GM21515 (cell line): ENCODE data around the gene APCDD1.
"Not testable (repeated sequence)": the region's sequence is repeated elsewhere in the genome, so short reads cannot be mapped to it uniquely, and the experiment has no call there.

Source experiments
- ATAC-seq: cut with Tn5 transposase; IDR thresholded peaks from one replicate; pipeline ENCODE4 v1.9.1; 2021; ENCODE audit not compliant: unreplicated experiment

The APCDD1 gene

DNA sequence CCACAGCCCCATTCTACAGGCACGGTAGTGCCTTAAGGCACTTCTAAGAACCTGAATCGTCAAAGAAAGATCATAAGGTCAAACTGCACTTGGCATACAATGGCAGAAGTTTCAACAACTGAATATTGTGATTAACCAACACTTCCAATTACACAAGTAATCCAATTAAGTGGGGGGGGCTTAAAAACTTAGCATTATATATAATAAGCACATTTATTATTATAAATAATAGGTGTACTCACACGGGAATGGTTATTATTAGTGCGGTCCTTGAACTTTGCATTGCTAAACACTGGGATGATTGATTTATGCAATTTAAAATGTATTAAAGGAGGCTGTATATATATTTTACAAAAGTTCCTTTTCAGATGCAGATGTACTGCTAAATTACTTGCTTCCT is 7.6 kb downstream of the APCDD1 start:
- no peak for ATAC-seq

DNA sequence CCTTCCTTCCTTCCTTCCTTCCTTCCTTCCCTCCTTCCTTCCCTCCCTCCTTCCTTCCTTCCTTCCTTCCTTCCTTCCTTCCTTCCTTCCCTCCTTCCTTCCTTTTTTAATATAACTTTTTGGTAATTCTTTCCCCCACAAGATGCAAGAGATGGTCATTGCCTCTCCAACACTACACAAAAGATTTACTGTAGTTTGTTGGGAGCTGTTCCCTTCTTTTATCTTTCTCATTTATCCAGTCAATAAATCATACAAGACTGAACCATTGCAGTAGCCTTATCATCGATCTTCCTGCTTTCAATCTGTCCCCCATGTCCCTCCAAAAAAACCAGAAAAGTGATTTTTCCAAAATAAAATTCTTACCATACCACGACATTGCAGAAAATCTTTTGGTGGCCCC is 8.2 kb downstream of the APCDD1 start:
- ATAC-seq: no peak

DNA sequence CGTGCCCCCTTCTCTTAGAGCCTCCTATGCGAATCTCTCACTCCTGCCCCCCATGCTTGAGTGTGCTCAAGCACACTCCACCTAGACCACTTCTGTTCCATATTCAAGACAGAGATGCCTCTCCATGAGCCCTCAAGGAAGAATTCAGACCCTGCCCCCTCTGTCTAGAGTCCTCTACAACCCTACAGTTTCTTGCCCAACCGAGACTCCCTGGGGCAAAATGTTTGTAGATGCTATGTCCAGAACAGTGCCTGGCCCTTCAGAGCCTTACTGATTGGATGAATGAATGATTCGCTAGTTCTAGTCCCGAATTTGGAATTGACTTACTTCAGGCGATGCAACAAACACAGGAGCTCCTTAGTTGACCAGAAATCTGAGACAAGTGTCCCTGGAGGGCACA is 8.7 kb downstream of the APCDD1 start:
- no peak for ATAC-seq

- ATAC-seq: no peak
Measured at GRCh38 chr18:10463741-10464140, 9.3 kb downstream of the APCDD1 start.

GRCh38 chr18:10464161-10464648 is 9.8 kb downstream of the APCDD1 start:
- not testable (repeated sequence) for ATAC-seq

- no peak for ATAC-seq
Measured at GRCh38 chr18:10465174-10465939, 10.9 kb downstream of the APCDD1 start.

DNA sequence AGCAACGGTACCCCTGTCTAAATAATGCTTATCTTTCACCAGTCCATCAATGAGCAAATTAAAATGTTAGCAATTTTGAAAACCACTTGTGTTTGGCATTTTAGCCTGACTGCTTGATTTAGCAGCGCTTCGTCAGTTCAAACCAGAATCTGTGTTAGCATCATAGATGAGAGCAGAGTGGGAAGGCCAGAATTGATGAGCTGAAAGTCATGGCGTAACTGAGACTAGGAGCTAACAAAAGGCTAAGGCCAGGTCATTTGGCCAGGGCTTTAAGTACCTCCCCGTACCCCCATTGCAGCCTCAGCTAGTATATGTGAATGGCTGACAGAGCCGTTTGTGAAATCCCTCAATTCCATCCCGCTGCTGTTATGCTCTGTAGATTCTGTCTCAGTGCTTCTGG is 16.0 kb downstream of the APCDD1 start:
- no peak for ATAC-seq

DNA sequence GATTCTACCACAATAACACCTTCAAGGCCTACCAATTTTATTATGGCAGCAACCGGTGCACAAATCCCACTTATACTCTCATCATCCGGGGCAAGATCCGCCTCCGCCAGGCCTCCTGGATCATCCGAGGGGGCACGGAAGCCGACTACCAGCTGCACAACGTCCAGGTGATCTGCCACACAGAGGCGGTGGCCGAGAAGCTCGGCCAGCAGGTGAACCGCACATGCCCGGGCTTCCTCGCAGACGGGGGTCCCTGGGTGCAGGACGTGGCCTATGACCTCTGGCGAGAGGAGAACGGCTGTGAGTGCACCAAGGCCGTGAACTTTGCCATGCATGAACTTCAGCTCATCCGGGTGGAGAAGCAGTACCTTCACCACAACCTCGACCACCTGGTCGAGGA is 17.1 kb downstream of the APCDD1 start:
- ATAC-seq: no peak

DNA sequence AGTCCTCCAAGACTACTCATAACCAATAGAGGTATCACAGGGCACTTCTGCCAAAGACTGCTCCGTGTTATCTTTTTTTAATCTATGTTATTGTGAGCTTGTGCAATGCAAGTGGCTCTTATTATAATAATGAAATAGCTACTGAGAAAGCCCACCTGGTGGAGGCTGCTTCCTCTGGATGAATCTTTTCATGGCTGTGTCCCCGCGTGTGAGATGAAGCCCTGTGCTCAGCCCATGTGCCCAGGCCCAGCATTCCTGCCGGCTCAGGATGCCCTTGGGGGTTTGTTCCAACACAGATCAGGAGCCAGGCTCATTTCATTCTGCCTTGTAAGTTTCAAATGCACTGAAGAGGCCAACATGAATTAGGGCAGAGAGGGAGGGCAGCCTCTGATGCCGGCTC is 18.7 kb downstream of the APCDD1 start:
- no peak for ATAC-seq

DNA sequence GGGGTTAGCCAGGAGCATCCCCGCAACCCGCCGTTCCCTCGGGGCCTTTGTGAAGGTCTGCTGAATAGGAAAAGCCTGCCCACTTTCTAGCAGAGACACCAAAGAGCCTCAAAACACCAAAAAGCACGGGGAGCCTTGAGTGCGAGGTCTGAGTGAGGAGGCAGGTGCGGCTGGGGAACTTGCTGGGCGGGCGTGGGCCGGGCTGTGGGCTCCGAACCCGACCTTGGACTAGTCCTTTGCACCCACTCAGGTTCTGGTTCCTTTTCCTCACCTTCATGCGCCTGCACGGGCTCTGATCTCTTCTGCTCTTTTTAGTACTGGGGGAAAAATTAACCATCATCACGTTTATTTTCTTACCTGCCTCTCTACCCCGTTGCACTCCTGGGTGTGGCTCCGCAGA is 19.9 kb downstream of the APCDD1 start:
- ATAC-seq: no peak

DNA sequence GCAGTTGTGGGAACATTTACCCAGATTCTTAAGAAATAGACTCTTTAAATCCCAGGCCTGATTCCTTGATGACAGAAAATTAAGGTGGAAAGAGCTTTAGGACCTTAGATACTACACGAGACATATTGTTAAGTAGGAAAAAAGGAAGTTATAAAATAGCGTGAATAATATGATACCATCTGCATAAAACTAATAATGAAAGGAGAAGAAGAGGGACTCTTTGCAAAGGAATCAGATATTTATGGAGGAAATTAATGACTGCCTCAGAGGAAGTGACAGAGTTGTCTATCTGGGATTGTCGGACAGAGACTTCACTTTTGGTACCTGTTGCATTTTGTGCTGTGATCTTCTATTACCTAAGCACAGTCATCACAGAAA is 20.8 kb downstream of the APCDD1 start:
- no peak for ATAC-seq

DNA sequence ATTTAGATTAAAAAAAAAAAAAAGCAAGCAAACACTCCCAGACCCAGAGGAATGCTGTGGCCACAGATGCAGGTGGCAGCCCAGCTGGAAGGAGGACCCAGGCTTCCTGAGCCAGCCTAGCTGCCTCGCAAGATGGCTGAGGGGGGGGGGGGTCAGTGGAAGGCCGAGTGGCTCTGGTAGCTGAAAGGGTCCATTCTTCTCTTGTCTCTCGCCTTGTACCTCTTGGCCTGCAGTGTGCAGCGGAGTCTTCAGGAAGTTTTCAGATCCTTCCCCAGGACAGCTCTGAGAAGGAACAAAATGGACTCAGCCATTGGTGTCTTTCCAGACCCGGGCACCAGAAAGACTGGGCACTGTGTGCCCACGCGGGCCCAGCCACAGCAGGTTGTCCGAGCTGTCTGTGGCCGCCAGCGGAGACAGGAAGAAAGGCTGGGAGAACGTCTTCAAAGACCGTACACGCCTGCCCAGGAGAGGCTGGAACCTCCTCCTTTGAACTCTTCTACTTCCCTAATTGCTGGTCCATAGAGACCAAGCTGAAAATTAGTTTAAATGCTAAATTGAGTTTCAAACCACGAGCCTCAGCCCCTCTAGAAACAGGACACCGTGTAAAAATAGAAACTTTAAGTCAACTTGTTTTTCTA is 21.3 kb downstream of the APCDD1 start:
- no peak for ATAC-seq

DNA sequence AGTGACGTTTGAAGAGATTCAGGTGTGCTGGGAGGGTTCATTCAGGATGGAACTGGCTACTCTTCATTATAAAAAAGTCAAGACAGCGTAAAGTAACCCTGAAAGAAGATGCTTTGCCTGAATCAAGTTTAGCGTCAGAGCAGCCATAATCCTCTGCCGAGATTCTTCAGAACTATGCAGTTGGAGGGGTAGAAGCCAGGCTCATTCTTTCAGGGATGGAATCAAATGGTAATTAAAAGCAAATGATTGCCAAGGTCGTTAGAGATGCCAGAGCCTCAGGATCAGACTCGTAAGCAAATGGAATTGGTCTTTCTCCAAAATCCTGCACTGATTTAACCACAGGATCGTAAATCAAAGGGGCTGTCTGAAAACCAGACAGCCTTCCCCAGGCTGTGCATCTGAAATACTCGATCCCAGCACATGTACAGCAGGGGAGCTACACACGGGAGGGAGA is 21.9 kb downstream of the APCDD1 start:
- no peak for ATAC-seq

DNA sequence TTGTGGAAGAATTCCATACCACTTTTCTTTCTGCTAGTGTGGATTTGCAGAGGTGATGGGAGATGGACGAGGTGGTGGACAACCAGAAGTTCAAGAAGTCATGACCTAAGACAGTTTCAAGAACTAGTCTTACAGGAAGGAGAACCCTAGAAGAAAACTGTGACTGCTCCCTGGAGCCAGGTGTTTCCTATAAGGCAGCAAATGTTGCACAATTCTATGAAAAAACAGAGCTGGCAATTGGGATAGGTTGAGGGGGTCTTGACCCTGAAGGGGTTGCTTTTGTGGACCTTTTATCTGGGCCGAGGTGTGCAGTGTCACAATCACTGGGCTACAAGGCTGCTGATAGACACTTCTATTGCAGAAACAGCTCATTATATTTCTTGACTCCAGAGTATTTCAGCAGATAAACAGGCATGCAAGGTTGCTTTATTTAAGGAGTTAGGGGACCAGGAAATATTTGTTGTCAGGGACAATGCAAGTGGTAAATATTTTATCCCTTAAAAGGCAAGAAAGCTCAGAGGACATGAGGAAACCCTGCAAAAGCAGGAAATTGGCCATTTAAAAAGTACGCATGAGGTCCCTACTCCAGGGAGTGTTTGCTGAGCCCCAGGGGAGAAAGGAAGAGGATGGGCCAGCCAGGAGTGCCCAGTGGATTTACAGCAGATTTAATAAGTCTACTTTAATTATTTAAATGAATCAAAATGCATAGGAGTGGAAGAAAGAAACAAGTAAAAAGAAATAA is 22.9 kb downstream of the APCDD1 start:
- ATAC-seq: no peak

DNA sequence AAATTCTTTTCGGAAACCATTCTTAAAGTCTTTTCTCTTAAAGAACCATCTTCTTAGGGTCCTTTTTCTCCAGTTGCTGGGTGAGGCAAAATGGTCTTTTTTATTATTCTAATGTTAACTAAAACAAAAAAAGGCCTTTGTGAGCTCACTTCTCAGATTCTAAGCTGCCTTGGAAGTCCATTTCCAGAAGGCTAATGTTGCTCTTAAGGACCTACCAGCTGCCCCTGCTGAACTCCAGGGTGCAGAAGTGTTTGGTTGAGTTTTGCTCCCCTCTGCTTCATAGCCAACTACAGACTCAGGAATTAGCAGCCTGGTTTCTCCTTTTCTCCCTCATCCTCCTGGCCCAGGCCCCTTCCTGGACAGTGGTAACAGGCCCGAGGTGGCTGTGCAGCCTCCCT is 23.4 kb downstream of the APCDD1 start:
- ATAC-seq: no peak

- ATAC-seq: no peak
Measured at GRCh38 chr18:10481831-10482230, 27.4 kb downstream of the APCDD1 start.

- no peak for ATAC-seq
Measured at GRCh38 chr18:10482363-10482984, 28.0 kb downstream of the APCDD1 start.

DNA sequence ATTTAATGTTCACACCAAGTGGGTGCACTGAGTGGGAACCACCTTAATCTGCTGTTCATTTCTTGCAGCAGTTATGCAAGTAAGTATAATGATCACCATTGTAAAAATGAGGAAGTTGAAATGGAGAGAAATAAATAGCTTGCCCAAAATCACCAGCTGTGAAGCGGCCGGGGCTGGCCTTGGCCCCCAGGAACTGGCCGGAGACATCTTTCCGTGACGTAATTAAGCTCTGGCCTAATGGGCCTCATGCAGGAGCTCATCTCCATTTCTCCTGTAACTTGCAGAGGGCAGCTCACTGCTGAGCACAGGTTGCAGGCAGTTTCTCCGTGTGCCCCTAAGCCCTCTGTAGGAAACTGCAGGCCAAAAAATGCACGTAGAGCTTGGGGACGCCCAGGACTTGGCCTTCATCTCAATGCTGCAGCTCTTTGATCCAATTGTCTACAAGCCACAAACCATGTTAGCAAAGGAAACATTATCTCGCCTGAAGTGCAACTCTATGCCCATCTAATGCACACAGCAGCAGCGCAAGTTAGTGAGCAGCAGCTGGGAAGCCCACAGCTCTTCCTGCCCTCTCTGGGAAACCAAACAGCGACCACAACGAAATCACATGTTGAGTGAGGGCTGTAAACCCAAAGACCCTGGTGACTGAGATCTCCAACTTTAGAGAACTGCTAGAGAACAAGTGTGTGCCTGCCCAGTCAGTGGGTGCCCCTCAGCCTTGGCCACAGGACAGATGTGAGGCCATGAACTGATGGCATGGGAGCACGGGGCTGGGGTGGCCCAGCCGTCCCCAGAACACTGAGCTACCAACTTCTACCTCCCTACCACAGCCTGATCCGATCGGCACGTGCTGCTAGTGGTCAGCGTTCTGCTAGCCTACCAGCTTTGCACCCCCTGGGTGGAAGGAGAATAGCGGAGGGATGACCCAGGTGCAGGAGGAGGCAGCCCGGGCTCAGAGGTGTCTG is 28.8 kb downstream of the APCDD1 start:
- ATAC-seq: peak; percentile 64

DNA sequence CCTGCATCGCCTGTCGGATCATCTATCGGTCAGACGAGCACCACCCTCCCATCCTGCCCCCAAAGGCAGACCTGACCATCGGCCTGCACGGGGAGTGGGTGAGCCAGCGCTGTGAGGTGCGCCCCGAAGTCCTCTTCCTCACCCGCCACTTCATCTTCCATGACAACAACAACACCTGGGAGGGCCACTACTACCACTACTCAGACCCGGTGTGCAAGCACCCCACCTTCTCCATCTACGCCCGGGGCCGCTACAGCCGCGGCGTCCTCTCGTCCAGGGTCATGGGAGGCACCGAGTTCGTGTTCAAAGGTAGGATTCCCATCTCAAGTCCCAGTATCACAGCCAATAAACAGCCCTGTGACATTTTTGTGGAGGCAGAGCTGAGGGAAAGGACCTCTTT is 31.0 kb downstream of the APCDD1 start:
- no peak for ATAC-seq

DNA sequence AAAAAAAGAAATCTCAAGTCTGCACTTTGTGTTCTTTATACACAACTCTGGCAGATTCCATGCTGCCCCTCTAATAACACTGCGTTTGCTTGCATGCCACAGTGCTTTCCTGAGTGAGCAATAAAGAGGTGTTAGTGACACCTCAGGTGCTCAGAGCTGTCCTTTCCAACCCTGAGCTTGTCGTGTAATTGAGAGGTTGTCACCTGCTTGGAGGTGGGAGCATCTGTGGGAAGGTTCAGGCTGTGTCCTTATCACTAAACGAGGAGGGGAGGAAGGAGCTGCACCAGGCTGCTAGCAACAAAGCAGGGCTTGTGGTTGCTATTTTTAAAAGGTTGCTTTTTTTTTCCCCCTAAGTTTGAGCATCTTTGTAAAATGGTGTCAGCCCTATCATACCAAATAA is 31.9 kb downstream of the APCDD1 start:
- ATAC-seq: no peak
